SU-DHL-6 (cell line): ENCODE measurements around the gene BCAR1.

ENCODE experiments used
- CTCF ChIP-seq: fragments of 200-600 bp; sonication (generic); IDR thresholded peaks from one replicate; pipeline ENCODE4 v1.5.1; 2017; ENCODE audit warnings: antibody characterized with exemption, mild to moderate bottlenecking, low read length, moderate library complexity; ENCODE audit not compliant: insufficient read depth, poor library complexity, severe bottlenecking
- EZH2phosphoT487 ChIP-seq: fragments of 200-600 bp; sonication (generic), shearing (Covaris generic); conservative IDR thresholded peaks from 2 replicates; pipeline ENCODE4 v1.6.1; 2018; ENCODE audit warnings: mild to moderate bottlenecking, antibody characterized with exemption, low read length, moderate library complexity, mixed read lengths

GRCh38 chr16:75216576-75216975, 34.8 kb downstream of the BCAR1 start:
- TF ChIP-seq CTCF (no peak), EZH2phosphoT487 (no peak)
